Choroid plexus epithelial cell (primary cell): ENCODE results near the gene TEPSIN.

ENCODE experiments used
- DNase-seq: peaks from one replicate; pipeline ENCODE4 v3.0.0-alpha.2; 2010; ENCODE audit warnings: low read depth
- H3K4me3 ChIP-seq: 2 replicates; pipeline ENCODE4 v1.5.1; 2011; ENCODE audit warnings: low read depth, mild to moderate bottlenecking, control low read depth, low read length, moderate library complexity
- CTCF ChIP-seq: conservative IDR thresholded peaks from 2 replicates; pipeline ENCODE4 v1.5.1; 2011; ENCODE audit warnings: low read depth, mild to moderate bottlenecking, control low read depth, inconsistent platforms, low read length, moderate library complexity

Gene TEPSIN

GRCh38 chr17:81189016-81189415, 49.8 kb downstream of the TEPSIN start:
- TF ChIP-seq CTCF: no peak
- H3K4me3 ChIP-seq: no peak overlapping the region

GRCh38 chr17:81188491-81188840, 50.4 kb downstream of the TEPSIN start:
- H3K4me3 ChIP-seq: no peak overlapping the region
- no peak for DNase-seq
- TF ChIP-seq CTCF: no peak

More at GRCh38 chr17:81189016-81189415, 49.8 kb downstream of the TEPSIN start:
- no peak for DNase-seq

- no peak for TF ChIP-seq CTCF
- DNase-seq: no peak
- no peak overlapping the region for H3K4me3 ChIP-seq
These were observed 51.0 kb downstream of the TEPSIN start for GRCh38 chr17:81187586-81188490.

- no peak for TF ChIP-seq CTCF
These were observed 51.7 kb downstream of the TEPSIN start for GRCh38 chr17:81187120-81187519.

GRCh38 chr17:81186203-81186602, 52.7 kb downstream of the TEPSIN start:
- TF ChIP-seq CTCF: no peak
- DNase-seq: no peak
- no peak overlapping the region for H3K4me3 ChIP-seq

More at GRCh38 chr17:81187120-81187519, 51.7 kb downstream of the TEPSIN start:
- no peak for DNase-seq
- H3K4me3 ChIP-seq: no peak overlapping the region

- H3K4me3 ChIP-seq: no peak overlapping the region
- TF ChIP-seq CTCF: no peak
These were observed 54.3 kb downstream of the TEPSIN start for GRCh38 chr17:81184555-81184954.

GRCh38 chr17:81183807-81184206, 55.0 kb downstream of the TEPSIN start:
- no peak for TF ChIP-seq CTCF
- H3K4me3 ChIP-seq: no peak overlapping the region
- no peak for DNase-seq

More at GRCh38 chr17:81184555-81184954, 54.3 kb downstream of the TEPSIN start:
- DNase-seq: no peak
